ACHN (cell line): Measurements from ENCODE around the gene FRYL.
"Not testable (repeated sequence)": the region's sequence is repeated elsewhere in the genome, so short reads cannot be mapped to it uniquely, and the experiment has no call there.

Source experiments
- DNase-seq: peaks from one replicate; pipeline ENCODE4 v3.0.0-alpha.2; 2015
- in situ Hi-C: cut with HindIII; loops from 2 replicates; pipeline ENCODE4 v1.10.0; 2017; ENCODE audit warnings: low sequenced_read_pairs, low pct_ligation_motif_present, low pct_unique_long_range_greater_than_20kb

The FRYL gene

GRCh38 chr4:48683784-48684666 lies 96.1 kb downstream of the FRYL start:
- in situ Hi-C loops, result no loop called here
- DNase-seq, result no peak

GRCh38 chr4:48682870-48683269 lies 97.2 kb downstream of the FRYL start:
- DNase-seq, in situ Hi-C loops: not testable (repeated sequence)

- DNase-seq, result peak; percentile 46
- in situ Hi-C loops, result no loop called here
These were observed 98.2 kb downstream of the FRYL start for GRCh38 chr4:48681856-48682255.

GRCh38 chr4:48680848-48681568 lies 99.1 kb downstream of the FRYL start:
- no peak for DNase-seq
- in situ Hi-C loops, result no loop called here

GRCh38 chr4:48673537-48673936 lies 106.5 kb downstream of the FRYL start:
- no peak for DNase-seq
- in situ Hi-C loops, result no loop called here

- in situ Hi-C loops, result no loop called here
- no peak for DNase-seq
These were observed 109.5 kb downstream of the FRYL start for GRCh38 chr4:48670587-48670986.

GRCh38 chr4:48669086-48669485 lies 111.0 kb downstream of the FRYL start:
- in situ Hi-C loops, result no loop called here
- no peak for DNase-seq

GRCh38 chr4:48668254-48669017 lies 111.6 kb downstream of the FRYL start:
- no peak for DNase-seq
- in situ Hi-C loops, result no loop called here

- DNase-seq, result no peak
- in situ Hi-C loops, result no loop called here
These were observed 112.9 kb downstream of the FRYL start for GRCh38 chr4:48667148-48667547.

GRCh38 chr4:48665555-48666186 lies 114.4 kb downstream of the FRYL start:
- no peak for DNase-seq
- in situ Hi-C loops, result no loop called here

GRCh38 chr4:48664938-48665337 lies 115.1 kb downstream of the FRYL start:
- no peak for DNase-seq
- in situ Hi-C loops, result no loop called here

- in situ Hi-C loops, result no loop called here
- DNase-seq, result no peak
These were observed 118.7 kb downstream of the FRYL start for GRCh38 chr4:48661391-48661790.

GRCh38 chr4:48660347-48660746 lies 119.7 kb downstream of the FRYL start:
- no peak for DNase-seq
- in situ Hi-C loops, result no loop called here

GRCh38 chr4:48654015-48654664 lies 125.9 kb downstream of the FRYL start:
- in situ Hi-C loops, result no loop called here
- no peak for DNase-seq

GRCh38 chr4:48653217-48654014 lies 126.7 kb downstream of the FRYL start:
- DNase-seq, result no peak
- in situ Hi-C loops, result no loop called here

- no peak for DNase-seq
- in situ Hi-C loops, result no loop called here
These were observed 128.2 kb downstream of the FRYL start for GRCh38 chr4:48651914-48652313.

- no peak for DNase-seq
- in situ Hi-C loops, result no loop called here
These were observed 130.6 kb downstream of the FRYL start for GRCh38 chr4:48649505-48649904.
